ENCODE measurements around the gene GTF2IRD1.

GRCh38 chr7:74545921-74546320 is 92.2 kb downstream of the GTF2IRD1 start:
- TF ChIP-seq CTCF (IDR thresholded peaks at IDR 0.05) (no peak), ELF1 (IDR thresholded peaks at IDR 0.05) (no peak), TCF12 (IDR thresholded peaks at IDR 0.05) (no peak), MAX (IDR thresholded peaks at IDR 0.05; ENCODE audit: low read depth) (no peak), EZH2phosphoT487 (IDR thresholded peaks at IDR 0.05; ENCODE audit: borderline replicate concordance, low read depth) (no peak), CHD2 (IDR thresholded peaks at IDR 0.05; ENCODE audit: low read length, partially characterized antibody) (no peak)
